NB4 (cell line): ENCODE results near the gene TIMM10.

Experiments used
- CTCF ChIP-seq: IDR thresholded peaks from one replicate; pipeline ENCODE4 v1.5.1; 2012; ENCODE audit warnings: low read depth, low read length
- MAX ChIP-seq: IDR thresholded peaks from 2 replicates; pipeline ENCODE4 v1.6.1; 2011; ENCODE audit warnings: low read depth, low read length
- MYC ChIP-seq: IDR thresholded peaks from 2 replicates; pipeline ENCODE4 v1.6.1; 2011; ENCODE audit warnings: low read depth, low read length
- POLR2A ChIP-seq: IDR thresholded peaks from 2 replicates; pipeline ENCODE4 v1.6.1; 2011; ENCODE audit warnings: mild to moderate bottlenecking; ENCODE audit not compliant: insufficient read length; ENCODE audit errors: extremely low read depth

GRCh38 chr11:57530215-57530595 is 349 bp downstream of the TIMM10 start:
- no peak for TF ChIP-seq MAX
- TF ChIP-seq POLR2A, result no peak
- no peak for TF ChIP-seq CTCF
- TF ChIP-seq MYC, result no peak
